Fibroblast of skin of left biceps (primary cell): ENCODE measurements around the gene CTNNA3.

Experiments used
- DNase-seq, 2 experiments: peaks; one replicate each; pipeline ENCODE4 v3.0.0-alpha.2; 2013; ENCODE audit warnings: low read depth in 2 of 2

CTNNA3 gene

DNA sequence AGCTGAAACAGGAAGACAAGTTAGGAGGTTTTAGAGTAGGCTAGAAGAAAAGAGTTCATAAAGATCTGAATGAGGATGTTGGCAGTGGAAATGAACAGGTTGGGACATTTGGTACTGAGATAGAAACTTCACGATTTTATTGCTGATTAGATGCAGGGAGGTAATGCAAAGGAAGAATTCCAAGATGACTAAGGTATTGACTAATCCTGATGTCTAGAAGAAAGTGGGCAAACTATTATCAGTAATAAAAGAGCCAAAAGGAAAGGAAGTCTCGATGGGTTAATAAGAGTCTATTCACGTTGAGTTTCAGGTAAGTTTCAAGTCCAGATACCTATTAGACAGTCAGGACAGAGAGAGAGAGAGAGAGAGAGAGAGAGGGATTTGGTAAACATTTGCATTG is 1401.5 kb downstream of the CTNNA3 start:
- DNase-seq: no peak

DNA sequence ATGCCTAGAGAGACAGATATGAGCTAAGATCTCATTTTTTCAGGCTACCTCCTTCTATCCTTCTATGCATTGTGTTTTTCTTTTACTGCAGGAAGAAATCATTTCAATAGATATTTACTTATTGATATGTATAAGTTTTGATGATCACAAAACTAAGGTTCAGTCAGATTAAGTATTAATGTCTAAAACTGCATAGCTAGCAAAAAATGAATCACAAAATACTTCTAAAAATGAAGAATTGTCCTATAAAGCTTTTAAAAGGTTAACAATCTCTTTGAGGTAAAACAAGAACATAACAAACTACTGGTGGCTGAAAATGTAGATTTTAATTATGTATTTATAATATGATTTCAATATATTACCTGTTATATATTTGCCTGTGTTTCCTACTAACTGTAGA is 1403.1 kb downstream of the CTNNA3 start:
- no peak for DNase-seq

DNA sequence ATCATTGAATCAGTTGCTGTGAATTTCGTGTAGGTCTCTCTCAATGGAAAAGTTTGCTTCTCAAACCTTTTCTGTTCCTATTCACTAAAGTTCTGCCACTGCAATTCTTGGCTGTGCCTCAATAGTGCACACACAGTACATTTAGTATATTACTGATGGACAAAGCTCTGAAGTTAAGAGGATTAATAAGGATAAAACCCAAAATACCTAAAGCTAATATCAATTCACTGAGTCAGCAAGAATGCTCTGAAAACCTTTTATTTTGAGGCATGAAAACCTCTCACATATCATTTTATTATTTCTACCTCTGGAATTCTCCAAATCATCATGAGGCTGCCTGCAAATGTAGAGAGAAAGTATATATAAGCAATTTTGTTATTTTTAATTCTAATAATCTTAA is 1403.5 kb downstream of the CTNNA3 start:
- no peak for DNase-seq

DNA sequence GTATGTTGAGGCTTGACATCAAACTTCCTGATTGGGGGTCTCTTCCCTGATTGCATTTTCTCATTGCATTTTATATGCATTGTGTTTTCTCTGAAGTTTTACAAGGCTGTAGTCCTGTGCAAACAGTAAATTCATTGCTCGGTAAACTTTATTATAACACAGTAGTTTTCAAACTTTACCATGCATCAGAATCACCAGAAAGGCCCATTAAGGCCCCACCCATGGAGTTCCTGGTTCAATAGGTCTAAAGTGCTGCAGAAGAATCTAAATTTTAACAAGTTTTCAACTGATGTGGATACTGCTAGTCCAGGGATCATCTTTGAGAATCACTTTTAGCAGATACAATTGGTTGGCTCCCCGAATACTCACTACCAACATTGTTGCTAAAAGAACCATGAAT is 1404.9 kb downstream of the CTNNA3 start:
- no peak for DNase-seq

DNA sequence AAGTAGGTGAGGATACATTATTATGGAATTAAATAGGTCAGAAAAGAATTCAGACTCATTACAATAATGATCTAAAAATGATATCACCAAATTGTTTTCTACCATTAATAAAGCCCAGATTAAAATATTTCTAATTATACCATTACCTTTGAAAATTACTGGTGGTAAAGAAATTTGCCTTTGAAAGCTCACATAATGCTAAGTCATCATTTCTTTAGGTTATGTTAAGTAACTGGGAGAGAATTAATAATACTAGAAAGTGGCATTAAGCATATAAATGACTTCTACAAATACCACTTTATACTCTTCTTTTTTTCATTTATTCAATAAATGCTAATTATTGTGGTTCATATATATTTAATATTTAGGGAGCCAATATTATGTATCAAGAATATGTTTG is 1411.4 kb downstream of the CTNNA3 start:
- DNase-seq: no peak

DNA sequence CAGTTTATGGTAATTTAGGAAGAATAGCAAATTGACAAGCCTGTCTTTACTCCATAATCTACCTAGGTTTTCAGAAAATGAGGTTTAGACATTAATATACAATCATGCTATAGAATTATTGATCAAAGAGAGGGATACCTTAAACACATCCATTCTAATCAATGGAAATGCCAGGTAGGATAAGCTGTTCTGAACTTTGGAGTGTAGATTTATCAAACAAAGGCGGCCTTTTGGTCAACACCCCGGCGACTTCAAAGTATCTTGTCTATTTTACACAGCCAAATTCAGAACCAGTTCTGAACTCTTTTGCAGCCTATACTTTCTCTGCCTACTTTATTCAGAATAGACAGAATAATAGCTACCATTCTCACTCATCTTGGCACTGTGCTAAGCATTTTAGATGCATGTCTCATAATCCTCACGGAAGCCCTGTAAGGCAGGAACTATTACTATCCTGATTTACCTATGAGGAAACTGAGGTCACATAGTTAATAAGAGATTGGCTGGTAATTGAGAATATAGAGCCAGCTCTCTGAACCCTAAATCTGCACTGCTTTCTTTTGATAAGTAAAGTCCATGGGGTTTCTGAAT is 1412.0 kb downstream of the CTNNA3 start:
- DNase-seq: no peak

DNA sequence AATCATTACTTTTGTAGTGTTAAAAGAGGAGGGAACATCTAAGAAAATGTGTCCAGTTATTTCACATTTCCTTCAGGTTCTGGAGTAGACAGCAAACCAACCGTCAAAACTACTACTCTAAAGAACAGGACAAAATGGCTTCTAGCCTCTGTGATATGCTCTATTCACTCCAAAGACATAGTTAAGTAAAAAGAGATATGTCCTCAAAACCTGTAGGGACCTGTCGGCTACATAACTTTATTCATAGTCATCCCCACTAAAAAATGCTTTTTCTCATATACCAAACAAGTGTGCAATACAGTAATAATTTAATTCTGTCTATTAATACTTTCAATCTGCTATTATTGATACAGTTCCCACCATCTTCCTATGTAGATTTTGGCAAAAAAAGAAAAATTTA is 1412.9 kb downstream of the CTNNA3 start:
- no peak for DNase-seq

DNA sequence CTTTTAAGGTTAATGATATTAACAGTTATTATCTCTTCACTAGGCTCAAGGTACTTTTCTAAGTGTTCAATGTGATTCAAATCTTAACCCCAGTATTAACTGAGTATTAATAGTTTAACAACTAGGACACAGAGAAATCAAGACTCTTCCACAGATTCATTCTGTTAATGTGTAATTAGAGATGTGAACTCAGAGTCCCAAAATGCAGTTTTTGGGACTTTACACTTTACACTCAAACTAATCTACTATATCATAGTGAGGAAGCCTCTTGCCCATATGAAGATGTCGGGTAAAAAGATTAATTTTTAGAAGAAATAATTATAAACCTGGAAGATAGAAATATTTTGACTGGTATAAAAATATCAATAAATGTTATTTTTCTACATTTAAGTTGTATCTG is 1414.7 kb downstream of the CTNNA3 start:
- DNase-seq: no peak

DNA sequence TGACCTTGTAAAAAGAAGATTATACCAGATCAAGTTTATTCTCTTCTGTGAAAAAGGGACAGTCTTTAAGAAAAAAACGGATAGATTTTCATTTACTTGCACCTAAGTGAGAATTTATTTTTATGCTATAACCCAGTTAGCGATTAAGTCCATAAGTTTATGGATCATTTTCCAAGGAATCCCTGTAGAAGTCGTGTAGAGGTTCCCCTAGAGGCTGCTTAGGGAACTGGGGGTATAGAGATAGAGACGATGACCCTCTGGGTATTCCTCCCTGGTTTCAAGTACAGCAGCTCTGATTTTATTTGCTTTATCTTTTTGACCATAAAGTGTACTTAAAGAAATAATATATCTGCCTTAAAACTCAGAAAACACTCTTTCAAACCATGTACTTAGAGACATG is 1418.5 kb downstream of the CTNNA3 start:
- no peak for DNase-seq

DNA sequence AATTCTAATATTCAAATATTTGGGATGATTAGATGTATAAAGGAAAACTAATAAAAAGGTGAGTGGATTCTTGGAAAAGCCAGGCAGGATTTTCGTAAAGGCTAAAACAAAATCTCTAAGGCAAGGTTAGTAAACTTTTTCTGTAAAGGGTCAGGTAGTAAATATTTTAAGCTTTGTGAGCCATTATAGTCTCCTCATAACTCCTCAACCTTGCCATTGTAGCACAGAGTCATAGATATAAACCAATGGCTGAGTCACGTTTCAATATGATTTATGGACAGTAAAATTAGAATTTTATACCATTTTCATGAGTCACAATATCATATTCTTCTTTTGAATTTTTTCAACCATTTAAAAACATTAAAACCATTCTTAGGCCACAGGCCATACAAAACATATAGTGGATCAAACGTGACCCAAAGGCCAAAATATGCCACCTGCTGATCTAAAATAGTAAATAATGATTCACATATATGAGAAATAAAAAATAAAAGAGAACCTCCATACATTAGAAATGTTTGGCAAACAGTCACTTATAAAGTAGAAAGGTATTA is 1422.0 kb downstream of the CTNNA3 start:
- no peak for DNase-seq

DNA sequence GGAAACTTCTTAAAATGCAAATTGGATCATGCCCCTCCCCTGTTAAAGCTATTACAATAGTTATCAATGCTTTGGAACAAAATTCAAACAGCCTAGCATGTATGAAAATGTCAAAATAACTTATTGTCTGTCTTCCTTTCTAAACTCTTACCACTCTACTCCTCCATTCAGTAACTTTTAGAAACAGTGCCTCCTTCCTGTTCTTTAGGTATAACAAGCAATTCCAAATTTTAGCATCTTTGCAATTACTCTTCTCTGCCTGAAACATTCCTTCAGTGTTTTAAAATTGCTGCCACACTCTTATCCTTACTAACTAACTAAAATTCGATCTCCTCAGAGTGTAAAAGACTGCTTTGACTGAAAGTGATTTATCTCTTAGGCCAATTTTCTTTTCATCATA is 1430.6 kb downstream of the CTNNA3 start:
- DNase-seq: no peak

DNA sequence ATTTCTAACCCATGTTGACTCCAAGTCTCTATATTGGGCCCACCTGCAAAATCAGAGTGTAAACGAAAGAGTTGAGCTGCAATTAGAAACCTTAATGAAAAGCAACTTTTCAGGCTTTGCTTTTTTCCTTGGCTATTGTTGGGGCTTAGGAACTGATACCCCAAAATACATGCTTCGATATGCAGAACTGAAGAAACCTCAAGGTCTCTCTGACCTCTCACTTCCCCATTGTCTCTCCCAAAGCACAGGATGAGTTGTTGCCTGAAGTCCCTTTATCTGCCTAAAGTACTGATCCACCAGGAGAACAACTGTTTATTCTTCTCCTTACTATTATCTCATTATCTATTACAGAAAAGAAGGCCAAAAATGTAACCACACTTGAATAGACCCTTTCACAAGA is 1436.2 kb downstream of the CTNNA3 start:
- no peak for DNase-seq

DNA sequence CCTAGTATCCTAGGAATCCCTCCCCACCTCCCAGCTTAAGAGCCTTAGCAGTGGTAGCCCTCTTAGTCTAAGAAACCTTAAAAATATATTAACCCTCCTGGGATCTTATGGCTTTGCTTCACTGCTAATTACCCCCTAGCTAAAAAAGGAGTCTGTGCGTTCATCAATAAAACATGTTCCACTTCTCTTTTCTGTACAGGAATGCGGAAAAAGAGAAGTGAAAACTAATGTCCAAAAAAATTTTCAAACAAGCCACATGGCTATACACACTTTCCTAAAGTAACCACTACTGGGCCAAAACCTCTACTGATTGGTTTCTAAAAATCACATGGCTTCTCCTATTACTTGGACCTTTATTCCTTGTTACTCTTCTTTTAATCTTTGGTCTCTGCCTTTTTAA is 1437.3 kb downstream of the CTNNA3 start:
- DNase-seq: no peak

DNA sequence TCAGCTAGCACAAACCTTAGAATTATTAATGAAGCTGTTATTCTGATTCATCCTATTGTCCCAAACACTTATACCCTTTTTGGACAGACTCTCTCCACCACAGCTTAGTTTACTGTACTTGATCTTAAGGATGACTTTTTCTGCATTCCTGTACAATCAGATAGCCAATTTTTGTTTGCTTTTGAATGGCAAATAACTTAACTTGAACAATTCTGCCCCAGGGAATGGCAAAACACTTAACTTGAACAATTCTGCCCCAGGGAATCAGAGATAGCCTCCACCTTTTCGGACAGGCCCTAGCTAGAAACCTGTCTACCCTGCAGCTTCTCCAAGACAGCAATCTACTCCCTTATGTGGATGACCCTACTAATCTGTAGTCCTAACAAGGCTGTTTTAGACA is 1438.2 kb downstream of the CTNNA3 start:
- DNase-seq: no peak

DNA sequence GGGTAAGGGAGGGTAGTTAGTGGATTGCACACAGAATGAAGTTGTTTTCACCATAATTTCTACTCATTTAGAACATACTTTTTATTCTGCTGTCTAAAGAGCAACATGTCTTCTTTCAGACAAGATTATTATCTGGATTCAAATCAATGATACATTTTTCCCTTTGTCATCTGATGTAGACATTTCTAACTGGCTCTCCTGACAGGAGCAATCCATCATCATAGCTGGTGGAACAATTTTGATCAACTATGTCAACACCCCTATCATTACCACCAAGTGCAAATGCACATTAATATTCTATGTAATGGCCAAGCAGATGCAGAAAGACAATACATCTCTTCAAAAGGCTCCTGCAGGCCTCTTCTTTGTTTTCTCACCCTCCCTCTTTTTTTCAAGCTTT is 1443.0 kb downstream of the CTNNA3 start:
- DNase-seq: no peak

DNA sequence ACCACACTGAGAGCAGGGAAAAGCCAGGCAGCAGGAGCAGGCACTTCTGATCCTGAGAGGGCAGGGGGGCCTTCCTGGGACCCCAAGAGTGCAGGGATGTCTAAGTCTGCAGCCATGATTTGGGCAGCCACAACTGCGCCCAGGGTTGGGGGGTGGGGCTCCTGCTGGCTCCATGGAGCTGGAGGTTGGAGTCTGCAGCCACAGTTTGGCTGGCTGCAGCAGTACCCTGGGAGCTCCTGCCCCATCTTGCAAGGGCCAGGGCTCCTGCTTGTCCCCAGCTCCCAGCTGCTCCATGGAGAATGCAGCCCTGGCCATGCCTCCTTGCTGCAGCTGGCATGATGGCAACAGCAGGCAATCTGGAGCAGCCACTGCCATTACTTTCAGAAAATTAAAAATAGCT is 1449.8 kb downstream of the CTNNA3 start:
- DNase-seq: no peak

DNA sequence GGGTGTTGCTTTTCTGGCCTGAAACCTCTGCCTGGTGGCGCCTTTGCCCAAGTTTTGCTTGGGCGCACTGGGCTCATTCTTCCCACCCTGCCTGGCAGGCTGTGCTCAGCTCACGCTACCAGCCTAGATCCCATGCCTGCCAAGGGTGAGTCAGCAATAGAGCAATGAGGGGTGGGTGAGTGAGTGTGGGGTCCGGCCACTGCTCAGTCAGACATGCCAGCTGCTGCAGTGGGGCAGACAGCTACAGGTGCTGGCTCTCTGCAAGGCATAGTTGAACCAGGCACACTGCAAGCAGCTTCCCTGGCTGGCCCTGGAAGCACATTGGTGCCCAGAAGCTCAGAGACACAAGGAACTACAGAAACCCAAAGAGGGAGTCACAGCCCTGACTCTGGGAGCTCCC is 1451.0 kb downstream of the CTNNA3 start:
- DNase-seq: no peak

DNA sequence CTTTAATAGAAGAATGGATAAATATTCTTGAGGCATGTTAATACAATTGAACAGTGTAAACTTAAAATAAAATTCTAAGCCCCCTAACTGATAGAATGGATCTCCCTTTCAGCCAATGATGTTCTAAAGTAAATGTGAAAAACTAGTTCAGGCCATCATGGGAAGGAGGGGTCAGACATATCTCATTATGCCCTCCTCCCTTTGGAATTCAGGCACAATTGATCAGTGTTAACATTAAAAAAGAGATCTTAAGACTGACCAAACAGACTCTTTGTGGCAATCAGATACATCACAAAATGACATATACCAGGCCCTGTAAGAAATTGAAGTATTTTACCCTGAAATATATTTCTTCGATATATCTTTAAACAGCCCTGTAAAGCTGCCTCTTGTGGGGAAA is 1453.1 kb downstream of the CTNNA3 start:
- DNase-seq: no peak

DNA sequence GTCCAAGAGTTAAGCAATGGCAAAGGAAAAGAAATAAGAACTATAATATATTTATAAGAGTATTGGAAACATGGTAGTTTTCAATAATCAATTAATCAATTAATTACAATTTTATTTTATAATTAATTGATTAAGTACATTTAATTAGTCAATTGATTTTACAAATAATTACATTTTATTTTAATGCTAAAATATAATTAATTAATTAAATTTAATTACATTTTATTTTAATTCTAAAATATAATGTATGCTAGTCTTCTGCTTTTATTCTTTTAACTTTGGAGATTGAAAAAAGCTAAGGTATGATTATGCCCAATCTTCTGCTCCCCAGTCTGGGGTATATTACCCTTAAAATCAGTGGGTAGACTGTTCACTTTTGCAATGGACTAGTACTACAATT is 1456.9 kb downstream of the CTNNA3 start:
- no peak for DNase-seq

DNA sequence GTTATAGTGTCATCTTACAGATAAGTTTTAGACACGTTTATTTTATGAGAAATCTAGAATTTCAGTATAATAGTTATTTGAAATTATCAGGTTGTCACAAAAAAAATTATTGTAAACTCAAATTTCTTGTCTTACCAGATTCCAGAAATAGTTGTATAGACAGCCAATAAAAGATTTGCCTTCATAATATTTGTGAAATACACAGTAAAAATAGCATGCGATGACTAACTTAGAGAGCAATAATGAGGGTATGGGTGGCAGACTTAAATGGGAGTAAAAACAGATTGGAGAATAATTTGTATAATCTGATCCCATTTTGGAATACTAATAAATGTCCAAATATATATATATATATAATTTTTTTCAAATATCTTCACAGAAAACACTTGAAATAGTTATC is 1457.7 kb downstream of the CTNNA3 start:
- DNase-seq: no peak

DNA sequence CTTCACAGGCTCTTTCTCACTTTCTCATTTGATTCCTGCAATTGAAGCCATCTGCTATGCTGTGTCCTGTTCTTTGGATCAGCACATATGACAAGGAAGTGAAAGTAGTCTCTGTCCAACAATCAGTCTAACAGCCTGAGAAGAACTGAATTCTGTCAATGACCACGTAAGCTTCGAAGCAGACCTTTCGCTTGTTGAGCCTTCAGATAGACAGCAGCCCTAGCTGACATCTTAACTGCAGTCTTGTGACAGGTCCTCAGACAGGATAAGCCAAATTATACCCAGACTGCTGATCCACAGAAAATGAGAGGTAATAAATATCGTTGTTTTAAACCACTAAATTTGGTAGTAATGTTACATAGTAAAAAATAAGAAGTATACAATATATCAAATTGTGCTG is 1461.1 kb downstream of the CTNNA3 start:
- DNase-seq: no peak

DNA sequence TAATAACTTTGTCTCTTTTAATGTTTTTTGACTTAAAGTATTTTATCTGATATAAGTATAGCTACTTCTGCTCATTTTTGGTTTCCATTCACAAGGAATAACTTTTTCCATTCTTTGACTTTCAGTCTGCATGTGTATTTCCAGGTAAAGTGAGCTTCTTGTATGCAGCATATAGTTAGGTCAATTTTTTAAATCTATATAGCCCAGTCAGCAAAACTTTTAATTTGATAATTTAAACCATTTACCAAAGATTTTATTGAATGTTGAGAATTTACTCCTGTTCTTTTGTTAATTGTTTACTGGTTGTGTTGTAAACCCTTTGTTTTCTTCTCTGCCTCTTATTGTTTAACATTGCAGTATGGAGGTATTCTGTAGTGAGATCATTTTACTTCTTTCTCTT is 1467.1 kb downstream of the CTNNA3 start:
- no peak for DNase-seq

DNA sequence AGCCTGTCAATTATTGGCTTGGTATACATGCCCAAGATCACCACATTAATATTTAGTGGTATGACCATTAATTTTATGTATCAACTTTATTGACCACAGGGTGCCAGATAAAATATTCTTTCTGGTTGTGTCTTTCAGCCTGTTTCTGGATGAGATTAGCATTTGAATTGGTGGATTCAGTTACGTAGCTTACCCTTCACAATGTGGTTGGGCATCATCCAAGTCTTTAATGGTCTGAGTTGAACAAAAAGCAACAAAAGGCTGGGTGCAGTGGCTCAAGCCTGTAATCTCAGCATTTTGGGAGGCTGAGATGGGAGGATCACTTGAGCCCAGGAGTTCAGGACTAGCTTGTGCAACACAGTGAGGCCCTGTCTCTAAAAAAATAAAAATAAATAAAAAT is 1472.3 kb downstream of the CTNNA3 start:
- no peak for DNase-seq

DNA sequence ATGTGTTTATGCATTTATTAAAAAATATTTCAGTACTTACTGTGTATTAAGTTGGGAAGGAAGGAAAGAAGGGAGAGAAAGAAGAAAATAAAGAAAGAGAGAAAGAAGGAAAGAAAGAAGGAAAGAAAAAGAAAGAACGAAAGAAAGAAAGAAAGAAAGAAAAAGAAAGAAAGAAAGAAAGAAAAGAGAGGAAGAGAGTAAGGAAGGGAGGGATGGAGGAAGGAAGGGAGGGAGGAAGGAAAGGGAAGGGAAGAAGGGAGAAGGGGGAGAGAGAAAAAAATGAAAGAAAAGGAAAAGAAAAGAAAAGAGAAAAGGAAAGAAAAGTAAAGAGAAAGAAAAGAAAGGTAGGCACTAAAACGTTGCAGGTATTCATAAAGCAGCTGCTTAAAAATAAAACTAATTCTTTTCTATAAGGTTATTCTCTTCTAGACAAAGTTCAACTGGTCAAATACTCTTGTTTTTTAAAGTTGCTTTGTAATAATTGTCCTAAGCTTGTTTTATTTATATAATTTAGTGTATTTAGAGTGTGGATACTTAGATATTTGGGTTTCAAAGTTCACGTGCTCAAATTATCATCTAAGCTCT is 1473.4 kb downstream of the CTNNA3 start:
- no peak for DNase-seq
